ENCODE results near the gene HEBP2. TPM values are rescaled to one million over a fixed set of nuclear protein-coding genes. Genes with fewer than 3 reads are reported as not detected.

Gene HEBP2
- polyA plus RNA-seq, 1 experiment, result 14.5 TPM

- DNase-seq (ENCODE audit: low read depth), result no peak
- TF ChIP-seq, protein P1, sequence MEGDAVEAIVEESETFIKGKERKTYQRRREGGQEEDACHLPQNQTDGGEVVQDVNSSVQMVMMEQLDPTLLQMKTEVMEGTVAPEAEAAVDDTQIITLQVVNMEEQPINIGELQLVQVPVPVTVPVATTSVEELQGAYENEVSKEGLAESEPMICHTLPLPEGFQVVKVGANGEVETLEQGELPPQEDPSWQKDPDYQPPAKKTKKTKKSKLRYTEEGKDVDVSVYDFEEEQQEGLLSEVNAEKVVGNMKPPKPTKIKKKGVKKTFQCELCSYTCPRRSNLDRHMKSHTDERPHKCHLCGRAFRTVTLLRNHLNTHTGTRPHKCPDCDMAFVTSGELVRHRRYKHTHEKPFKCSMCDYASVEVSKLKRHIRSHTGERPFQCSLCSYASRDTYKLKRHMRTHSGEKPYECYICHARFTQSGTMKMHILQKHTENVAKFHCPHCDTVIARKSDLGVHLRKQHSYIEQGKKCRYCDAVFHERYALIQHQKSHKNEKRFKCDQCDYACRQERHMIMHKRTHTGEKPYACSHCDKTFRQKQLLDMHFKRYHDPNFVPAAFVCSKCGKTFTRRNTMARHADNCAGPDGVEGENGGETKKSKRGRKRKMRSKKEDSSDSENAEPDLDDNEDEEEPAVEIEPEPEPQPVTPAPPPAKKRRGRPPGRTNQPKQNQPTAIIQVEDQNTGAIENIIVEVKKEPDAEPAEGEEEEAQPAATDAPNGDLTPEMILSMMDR (IDR thresholded peaks at IDR 0.05; ENCODE audit: insufficient read depth, low read depth, low read length), result no peak
- no peaks in the 10 kb centered on the region for H3K36me3 ChIP-seq (ENCODE audit: control insufficient read depth, insufficient read depth, low read length)
- H3K4me3 ChIP-seq (ENCODE audit: low read depth, low read length), result no peak overlapping the region
- no peaks in the 10 kb centered on the region for H3K27me3 ChIP-seq (ENCODE audit: control insufficient read depth, insufficient read depth, low read length)
- ChIA-PET CTCF (interaction anchor here (1.0 to 1.1 kb wide), 2 partner anchors 9 to 247 kb away, joined by 3 read pairs; no protein-coding TSS in a partner anchor), POLR2A (no interaction called here)
Measured at GRCh38 chr6:138371720-138372119, 32.3 kb upstream of the HEBP2 start.

GRCh38 chr6:138372711-138373463 lies 31.1 kb upstream of the HEBP2 start:
- Histone ChIP-seq H3K36me3 (ENCODE audit: control insufficient read depth, insufficient read depth, low read length) (no peaks in the 10 kb centered on the region), H3K4me3 (ENCODE audit: low read depth, low read length) (no peak overlapping the region), H3K27me3 (ENCODE audit: control insufficient read depth, insufficient read depth, low read length) (no peaks in the 10 kb centered on the region)
- ChIA-PET POLR2A (no interaction called here), CTCF (no interaction called here)
- TF ChIP-seq, protein P1 (IDR thresholded peaks at IDR 0.05; ENCODE audit: insufficient read depth, low read depth, low read length), result no peak
- DNase-seq (ENCODE audit: low read depth), result no peak

- TF ChIP-seq, protein P1 (IDR thresholded peaks at IDR 0.05; ENCODE audit: insufficient read depth, low read depth, low read length), result no peak
- no peak for DNase-seq (ENCODE audit: low read depth)
- Histone ChIP-seq H3K27me3 (ENCODE audit: control insufficient read depth, insufficient read depth, low read length) (no peaks in the 10 kb centered on the region), H3K36me3 (ENCODE audit: control insufficient read depth, insufficient read depth, low read length) (no peaks in the 10 kb centered on the region), H3K4me3 (ENCODE audit: low read depth, low read length) (no peak overlapping the region)
- ChIA-PET POLR2A (no interaction called here), CTCF (no interaction called here)
Measured at GRCh38 chr6:138374230-138374629, 29.8 kb upstream of the HEBP2 start.

DNA sequence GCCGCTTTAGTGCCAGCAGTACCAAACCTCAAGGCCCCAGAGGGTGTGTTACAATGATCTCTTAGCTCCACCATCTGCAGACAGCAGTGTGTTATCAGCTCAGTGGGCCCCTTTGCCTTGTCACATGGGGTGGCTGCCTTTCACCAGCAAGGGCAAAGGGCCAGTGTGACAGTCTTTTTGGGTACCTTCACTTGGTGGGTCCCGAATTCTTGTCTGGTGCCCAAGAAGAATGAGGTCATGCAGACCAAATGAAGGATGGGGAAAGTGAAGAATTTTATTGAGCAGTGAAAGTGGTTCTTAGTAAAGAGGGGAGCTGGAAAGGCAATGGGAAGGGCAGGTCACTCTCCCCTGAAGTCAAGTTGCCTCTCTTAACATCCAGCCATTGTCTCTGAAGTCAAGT lies 29.2 kb upstream of the HEBP2 start:
- H3K36me3 ChIP-seq (ENCODE audit: control insufficient read depth, insufficient read depth, low read length), result no peaks in the 10 kb centered on the region
- TF ChIP-seq, protein P1 (IDR thresholded peaks at IDR 0.05; ENCODE audit: insufficient read depth, low read depth, low read length), result no peak
- DNase-seq (ENCODE audit: low read depth), result no peak
- no peak overlapping the region for H3K4me3 ChIP-seq (ENCODE audit: low read depth, low read length)
- CTCF ChIA-PET, result no interaction called here
- POLR2A ChIA-PET, result no interaction called here
- no peaks in the 10 kb centered on the region for H3K27me3 ChIP-seq (ENCODE audit: control insufficient read depth, insufficient read depth, low read length)

DNA sequence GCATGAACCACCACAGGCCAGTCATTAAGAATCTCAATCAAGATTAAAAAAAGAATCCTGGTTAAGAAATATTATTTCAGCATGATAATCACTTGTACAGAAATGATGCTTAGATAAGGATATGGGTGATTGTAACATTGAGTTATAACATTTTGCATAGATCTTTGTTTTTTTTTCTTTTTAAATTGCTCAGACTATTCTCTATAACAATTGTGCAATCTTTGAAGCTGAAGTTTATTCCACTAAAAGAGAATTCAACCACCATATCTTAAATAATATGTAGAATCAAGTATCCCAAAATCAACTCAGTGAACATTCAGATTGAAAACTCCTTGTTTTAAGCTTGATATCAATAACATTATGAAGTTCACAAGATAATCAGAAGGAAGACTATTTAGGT lies 27.0 kb upstream of the HEBP2 start:
- DNase-seq (ENCODE audit: low read depth), result no peak
- no peak overlapping the region for H3K4me3 ChIP-seq (ENCODE audit: low read depth, low read length)
- no peaks in the 10 kb centered on the region for H3K27me3 ChIP-seq (ENCODE audit: control insufficient read depth, insufficient read depth, low read length)
- H3K36me3 ChIP-seq (ENCODE audit: control insufficient read depth, insufficient read depth, low read length), result no peaks in the 10 kb centered on the region
- CTCF ChIA-PET, result interaction anchor here (0.7 kb wide), 1 partner anchor 18 kb away, joined by 3 read pairs; no protein-coding TSS in a partner anchor
- TF ChIP-seq, protein P1 (IDR thresholded peaks at IDR 0.05; ENCODE audit: insufficient read depth, low read depth, low read length), result no peak
- POLR2A ChIA-PET, result no interaction called here

Measured in BJ (cell line).